WTC11 (cell line): Measurements from ENCODE around the gene TOX4. TPM values are rescaled to one million over a fixed set of nuclear protein-coding genes. Genes with fewer than 3 reads are reported as not detected.

ENCODE experiments used
- ATAC-seq: fragments of 200-7000 bp; cut with Tn5 transposase; 2 replicates; pipeline ENCODE4 v1.10.0; 2021; ENCODE audit warnings: mild to moderate bottlenecking, moderate library complexity
- CTCF ChIA-PET: fragments of 300-600 bp; sonication (Branson Sonifier 250); formaldehyde crosslinking; loops from one replicate; lab custom pipeline; 2021; ENCODE audit warnings: antibody characterized with exemption; lab: Charles Lee
- POLR2A ChIA-PET: fragments of 350-600 bp; sonication (Branson Sonifier 250); formaldehyde crosslinking; loops from one replicate; lab custom pipeline; 2021; ENCODE audit warnings: antibody characterized with exemption; lab: Charles Lee
- DNase-seq: peaks from one replicate; pipeline ENCODE4 v3.0.0; 2021; ENCODE audit warnings: low spot score
- H3K27ac Mint-ChIP-seq: 2 replicates; pipeline ENCODE4 v1.8.0; 2021; ENCODE audit warnings: mixed read lengths
- H3K27me3 Mint-ChIP-seq: 2 replicates; pipeline ENCODE4 v1.8.0; 2021; ENCODE audit warnings: low read depth, mild to moderate bottlenecking, moderate library complexity, mixed read lengths
- H3K36me3 Mint-ChIP-seq: 2 replicates; pipeline ENCODE4 v1.8.0; 2021; ENCODE audit warnings: mixed read lengths
- H3K4me1 Mint-ChIP-seq: 2 replicates; pipeline ENCODE4 v1.8.0; 2022; ENCODE audit warnings: mixed read lengths
- H3K4me3 Mint-ChIP-seq: 2 replicates; pipeline ENCODE4 v1.8.0; 2021; ENCODE audit warnings: mild to moderate bottlenecking, moderate library complexity, mixed read lengths
- H3K9me3 Mint-ChIP-seq: 2 replicates; pipeline ENCODE4 v1.8.0; 2021; ENCODE audit warnings: mixed read lengths
- ARID4B ChIP-seq: sonication (generic); formaldehyde crosslinking; IDR thresholded peaks from 2 replicates; pipeline ENCODE4 v1.8.0; 2023; ENCODE audit warnings: missing genetic modification reagents, mild to moderate bottlenecking, borderline replicate concordance
- CREB1 ChIP-seq: sonication (generic); formaldehyde crosslinking; IDR thresholded peaks from 2 replicates; pipeline ENCODE4 v1.8.0; 2023; ENCODE audit warnings: mild to moderate bottlenecking, missing genetic modification reagents
- E2F1 ChIP-seq: sonication (generic); formaldehyde crosslinking; IDR thresholded peaks from 2 replicates; pipeline ENCODE4 v1.8.0; 2022; ENCODE audit warnings: mild to moderate bottlenecking, missing genetic modification reagents
- E2F5 ChIP-seq: sonication (generic); formaldehyde crosslinking; IDR thresholded peaks from 2 replicates; pipeline ENCODE4 v1.8.1; 2022; ENCODE audit warnings: mild to moderate bottlenecking, moderate library complexity, missing genetic modification reagents
- ESRRA ChIP-seq: sonication (generic); formaldehyde crosslinking; IDR thresholded peaks from 2 replicates; pipeline ENCODE4 v1.8.1; 2022; ENCODE audit warnings: mild to moderate bottlenecking, missing genetic modification reagents, borderline replicate concordance
- FOXJ3 ChIP-seq: sonication (generic); formaldehyde crosslinking; IDR thresholded peaks from 2 replicates; pipeline ENCODE4 v1.9.0; 2021; ENCODE audit warnings: missing genetic modification reagents, mild to moderate bottlenecking, borderline replicate concordance
- JAZF1 ChIP-seq: fragments of 250-450 bp; sonication (Bioruptor Pico); IDR thresholded peaks from 2 replicates; pipeline ENCODE4 v1.9.0; 2021; ENCODE audit warnings: moderate library complexity, mild to moderate bottlenecking, inconsistent platforms
- NFATC4 ChIP-seq: fragments of 250-450 bp; sonication (Bioruptor Pico); IDR thresholded peaks from 2 replicates; pipeline ENCODE4 v1.9.0; 2021; ENCODE audit warnings: mild to moderate bottlenecking
- NR3C1 ChIP-seq: sonication (generic); formaldehyde crosslinking; conservative IDR thresholded peaks from 2 replicates; pipeline ENCODE4 v1.8.1; 2023; ENCODE audit warnings: low read depth, mild to moderate bottlenecking, missing genetic modification reagents
- RELA ChIP-seq: sonication (generic); formaldehyde crosslinking; IDR thresholded peaks from 2 replicates; pipeline ENCODE4 v1.8.1; 2022; ENCODE audit warnings: missing genetic modification reagents, mild to moderate bottlenecking, borderline replicate concordance
- TCF7 ChIP-seq: sonication (generic); formaldehyde crosslinking; IDR thresholded peaks from 2 replicates; pipeline ENCODE4 v1.8.0; 2022; ENCODE audit warnings: mild to moderate bottlenecking, low read depth, missing genetic modification reagents, moderate library complexity
- ZNF263 ChIP-seq: sonication (generic); formaldehyde crosslinking; IDR thresholded peaks from 2 replicates; pipeline ENCODE4 v1.8.1; 2022; ENCODE audit warnings: low read depth, mild to moderate bottlenecking, moderate library complexity, missing genetic modification reagents
- ZNF425 ChIP-seq: fragments of 250-450 bp; sonication (Bioruptor Pico); conservative IDR thresholded peaks from 2 replicates; pipeline ENCODE4 v1.9.0; 2021; ENCODE audit warnings: mild to moderate bottlenecking
- ZNF671 ChIP-seq: fragments of 250-450 bp; sonication (Bioruptor Pico); IDR thresholded peaks from 2 replicates; pipeline ENCODE4 v1.8.0; 2021; ENCODE audit warnings: mild to moderate bottlenecking
- total RNA-seq: library from RNA; stranded (reverse); gene quantifications from 3 replicates; pipeline ENCODE4 v1.2.3, GENCODE V29; 2021
- TF ChIP-seq, protein P1 (sequence below): fragments of 200-600 bp; IDR thresholded peaks from 2 replicates; pipeline ENCODE4 v1.8.0; 2022; ENCODE audit warnings: antibody characterized with exemption
- TF ChIP-seq, protein P2 (sequence below): sonication (generic); formaldehyde crosslinking; IDR thresholded peaks from 2 replicates; pipeline ENCODE4 v1.8.0; 2022; ENCODE audit warnings: mild to moderate bottlenecking, missing genetic modification reagents
- TF ChIP-seq, protein P3 (sequence below): sonication (generic); formaldehyde crosslinking; IDR thresholded peaks from 2 replicates; pipeline ENCODE4 v1.8.1; 2022; ENCODE audit warnings: missing genetic modification reagents, borderline replicate concordance
- TF ChIP-seq, protein P4 (sequence below): sonication (generic); formaldehyde crosslinking; IDR thresholded peaks from 2 replicates; pipeline ENCODE4 v1.8.1; 2023; ENCODE audit warnings: mild to moderate bottlenecking, moderate library complexity, missing genetic modification reagents

TOX4 gene
- total RNA-seq, 1 experiment from 2014 or later, result 49.1 TPM

- Mint-ChIP-seq H3K4me1 (peaks cover 28% of the 10 kb centered on the region), H3K27ac (0 out of 2 replicates have a peak overlapping the region, but pooled peaks have one; percentile 65), H3K27me3 (no peaks in the 10 kb centered on the region), H3K36me3 (peaks cover 30% of the 10 kb centered on the region), H3K9me3 (peaks cover 3% of the 10 kb centered on the region; the same call in 1 of the 2 replicates), H3K4me3 (no peak overlapping the region)
- DNase-seq (no peak), ATAC-seq (no peak)
- ChIA-PET POLR2A (interaction anchor here (2.5 kb wide), 1 partner anchor 12 kb away, joined by 6 read pairs; no protein-coding TSS in a partner anchor), CTCF (interaction anchor here (1.1 kb wide), 1 partner anchor 12 kb away, joined by 6 read pairs; no protein-coding TSS in a partner anchor)
- TF ChIP-seq, protein P1, sequence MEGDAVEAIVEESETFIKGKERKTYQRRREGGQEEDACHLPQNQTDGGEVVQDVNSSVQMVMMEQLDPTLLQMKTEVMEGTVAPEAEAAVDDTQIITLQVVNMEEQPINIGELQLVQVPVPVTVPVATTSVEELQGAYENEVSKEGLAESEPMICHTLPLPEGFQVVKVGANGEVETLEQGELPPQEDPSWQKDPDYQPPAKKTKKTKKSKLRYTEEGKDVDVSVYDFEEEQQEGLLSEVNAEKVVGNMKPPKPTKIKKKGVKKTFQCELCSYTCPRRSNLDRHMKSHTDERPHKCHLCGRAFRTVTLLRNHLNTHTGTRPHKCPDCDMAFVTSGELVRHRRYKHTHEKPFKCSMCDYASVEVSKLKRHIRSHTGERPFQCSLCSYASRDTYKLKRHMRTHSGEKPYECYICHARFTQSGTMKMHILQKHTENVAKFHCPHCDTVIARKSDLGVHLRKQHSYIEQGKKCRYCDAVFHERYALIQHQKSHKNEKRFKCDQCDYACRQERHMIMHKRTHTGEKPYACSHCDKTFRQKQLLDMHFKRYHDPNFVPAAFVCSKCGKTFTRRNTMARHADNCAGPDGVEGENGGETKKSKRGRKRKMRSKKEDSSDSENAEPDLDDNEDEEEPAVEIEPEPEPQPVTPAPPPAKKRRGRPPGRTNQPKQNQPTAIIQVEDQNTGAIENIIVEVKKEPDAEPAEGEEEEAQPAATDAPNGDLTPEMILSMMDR, result no peak
- TF ChIP-seq ESRRA (CRISPR knock-in tag), result no peak
- TF ChIP-seq CREB1 (CRISPR knock-in tag), result no peak
- TF ChIP-seq ARID4B (CRISPR knock-in tag), result no peak
- TF ChIP-seq ZNF263, result no peak
- no peak for TF ChIP-seq RELA (CRISPR knock-in tag)
- TF ChIP-seq ZNF671 (CRISPR knock-in tag), result no peak
- no peak for TF ChIP-seq TCF7
- no peak for TF ChIP-seq JAZF1 (CRISPR knock-in tag)
- TF ChIP-seq ZNF425 (CRISPR knock-in tag), result no peak
- TF ChIP-seq NFATC4 (CRISPR knock-in tag), result no peak
These were observed 27.1 kb upstream of the TOX4 start for GRCh38 chr14:21449899-21450216.

- ATAC-seq (no peak), DNase-seq (no peak)
- Mint-ChIP-seq H3K9me3 (no peaks in the 10 kb centered on the region), H3K36me3 (peaks cover 18% of the 10 kb centered on the region), H3K4me3 (peak overlapping the region; percentile 94), H3K27me3 (no peaks in the 10 kb centered on the region), H3K4me1 (peaks cover 27% of the 10 kb centered on the region), H3K27ac (peak overlapping the region; percentile 69)
- ChIA-PET POLR2A (interaction anchor here (0.5 to 2.2 kb wide), 8 partner anchors 10 to 114 kb away, joined by 3 to 41 read pairs (median 4); partner anchors contain the start of genes RAB2B, SALL2, SUPT16H and TOX4), CTCF (interaction anchor here (1.0 to 2.8 kb wide), 6 partner anchors 13 to 268 kb away, joined by 3 to 37 read pairs (median 6); partner anchors contain the start of gene METTL3)
- TF ChIP-seq TCF7 (no peak), RELA (CRISPR knock-in tag) (no peak), FOXJ3 (CRISPR knock-in tag) (no peak), E2F1 (no peak), E2F5 (CRISPR knock-in tag) (no peak), NR3C1 (no peak)
- TF ChIP-seq, protein P2, sequence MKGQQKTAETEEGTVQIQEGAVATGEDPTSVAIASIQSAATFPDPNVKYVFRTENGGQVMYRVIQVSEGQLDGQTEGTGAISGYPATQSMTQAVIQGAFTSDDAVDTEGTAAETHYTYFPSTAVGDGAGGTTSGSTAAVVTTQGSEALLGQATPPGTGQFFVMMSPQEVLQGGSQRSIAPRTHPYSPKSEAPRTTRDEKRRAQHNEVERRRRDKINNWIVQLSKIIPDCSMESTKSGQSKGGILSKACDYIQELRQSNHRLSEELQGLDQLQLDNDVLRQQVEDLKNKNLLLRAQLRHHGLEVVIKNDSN (CRISPR knock-in tag), result no peak
- TF ChIP-seq, protein P3, sequence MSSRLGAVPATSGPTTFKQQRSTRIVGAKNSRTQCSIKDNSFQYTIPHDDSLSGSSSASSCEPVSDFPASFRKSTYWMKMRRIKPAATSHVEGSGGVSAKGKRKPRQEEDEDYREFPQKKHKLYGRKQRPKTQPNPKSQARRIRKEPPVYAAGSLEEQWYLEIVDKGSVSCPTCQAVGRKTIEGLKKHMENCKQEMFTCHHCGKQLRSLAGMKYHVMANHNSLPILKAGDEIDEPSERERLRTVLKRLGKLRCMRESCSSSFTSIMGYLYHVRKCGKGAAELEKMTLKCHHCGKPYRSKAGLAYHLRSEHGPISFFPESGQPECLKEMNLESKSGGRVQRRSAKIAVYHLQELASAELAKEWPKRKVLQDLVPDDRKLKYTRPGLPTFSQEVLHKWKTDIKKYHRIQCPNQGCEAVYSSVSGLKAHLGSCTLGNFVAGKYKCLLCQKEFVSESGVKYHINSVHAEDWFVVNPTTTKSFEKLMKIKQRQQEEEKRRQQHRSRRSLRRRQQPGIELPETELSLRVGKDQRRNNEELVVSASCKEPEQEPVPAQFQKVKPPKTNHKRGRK, result no peak
- TF ChIP-seq, protein P4, sequence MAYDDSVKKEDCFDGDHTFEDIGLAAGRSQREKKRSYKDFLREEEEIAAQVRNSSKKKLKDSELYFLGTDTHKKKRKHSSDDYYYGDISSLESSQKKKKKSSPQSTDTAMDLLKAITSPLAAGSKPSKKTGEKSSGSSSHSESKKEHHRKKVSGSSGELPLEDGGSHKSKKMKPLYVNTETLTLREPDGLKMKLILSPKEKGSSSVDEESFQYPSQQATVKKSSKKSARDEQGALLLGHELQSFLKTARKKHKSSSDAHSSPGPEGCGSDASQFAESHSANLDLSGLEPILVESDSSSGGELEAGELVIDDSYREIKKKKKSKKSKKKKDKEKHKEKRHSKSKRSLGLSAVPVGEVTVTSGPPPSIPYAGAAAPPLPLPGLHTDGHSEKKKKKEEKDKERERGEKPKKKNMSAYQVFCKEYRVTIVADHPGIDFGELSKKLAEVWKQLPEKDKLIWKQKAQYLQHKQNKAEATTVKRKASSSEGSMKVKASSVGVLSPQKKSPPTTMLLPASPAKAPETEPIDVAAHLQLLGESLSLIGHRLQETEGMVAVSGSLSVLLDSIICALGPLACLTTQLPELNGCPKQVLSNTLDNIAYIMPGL (CRISPR knock-in tag), result no peak
These were observed 22.0 kb upstream of the TOX4 start for GRCh38 chr14:21454843-21455544.
